Left lung (tissue), 10 donors: ENCODE results near the gene PAEP. TPM values are rescaled to one million over a fixed set of nuclear protein-coding genes. Genes with fewer than 3 reads are reported as not detected.

Experiments
- ATAC-seq: fragments of 200-7000 bp; cut with Tn5 transposase; one replicate; pipeline ENCODE4 v1.9.1; 2020; ENCODE audit warnings: moderate library complexity
- DNase-seq, 4 donors: peaks; one replicate each; pipeline ENCODE4 v3.0.0-alpha.2; 2013 to 2020
- H3K27ac ChIP-seq, 2 donors: fragments of 200-600 bp; sonication (generic) in 1 of 2; one replicate each; pipeline versions ENCODE4 v1.5.0 to v1.8.0; 2020 to 2021
- H3K27me3 ChIP-seq, 2 donors: fragments of 200-600 bp; sonication (generic) in 1 of 2; one replicate each; pipeline versions ENCODE4 v1.5.0 to v1.8.0; 2020 to 2021
- H3K36me3 ChIP-seq, 2 donors: fragments of 200-600 bp; sonication (generic) in 1 of 2; one replicate each; pipeline versions ENCODE4 v1.5.0 to v1.8.0; 2020 to 2021
- H3K4me1 ChIP-seq, 2 donors: fragments of 200-600 bp; one replicate each; pipeline ENCODE4 v1.8.0; 2021
- H3K4me3 ChIP-seq, 2 donors: fragments of 200-600 bp; sonication (generic) in 1 of 2; one replicate each; pipeline versions ENCODE4 v1.5.0 to v1.8.0; 2020 to 2021; ENCODE audit warnings: mild to moderate bottlenecking in 1 of 2
- H3K9me3 ChIP-seq, 2 donors: fragments of 200-600 bp; sonication (generic) in 1 of 2; one replicate each; pipeline versions ENCODE4 v1.5.0 to v1.8.0; 2020 to 2021
- intact Hi-C, 2 donors: fragments of 100-400 bp; cut with DNase I; formaldehyde crosslinking; loops; one replicate each; pipeline versions ENCODE4 v1.11.2 to v1.14.2; 2022
- polyA plus RNA-seq, 6 donors: library from polyadenylated mRNA; unstranded; fragments of 120-200 nt; gene quantifications; one replicate each; pipeline ENCODE4 v1.2.1, GENCODE V29; 2013; ENCODE audit not compliant: insufficient read length in 6 of 6
- total RNA-seq, 2 donors: library from RNA; stranded (reverse); fragmentation: NEBNext Ultra II Directional; extraction: Animal tissue kit (Norgen Biotek cat#: 25700); gene quantifications; one replicate each; pipeline ENCODE4 v1.2.1, GENCODE V29; 2021
- TF ChIP-seq, protein P1 (sequence below), 2 donors: fragments of 200-600 bp; sonication (generic) in 1 of 2; IDR thresholded peaks; one replicate each; pipeline versions ENCODE4 v1.5.0 to v1.8.0; 2021; ENCODE audit warnings: antibody characterized with exemption in 2 of 2
- donor health status: DM: no; HTN: yes; CAD: no.
- donor health status: DM: no; HTN: no; CAD: no.

PAEP gene
- total and polyA plus RNA-seq, 8 donors: 0.39 to 4.2 TPM; not detected in 6

DNA sequence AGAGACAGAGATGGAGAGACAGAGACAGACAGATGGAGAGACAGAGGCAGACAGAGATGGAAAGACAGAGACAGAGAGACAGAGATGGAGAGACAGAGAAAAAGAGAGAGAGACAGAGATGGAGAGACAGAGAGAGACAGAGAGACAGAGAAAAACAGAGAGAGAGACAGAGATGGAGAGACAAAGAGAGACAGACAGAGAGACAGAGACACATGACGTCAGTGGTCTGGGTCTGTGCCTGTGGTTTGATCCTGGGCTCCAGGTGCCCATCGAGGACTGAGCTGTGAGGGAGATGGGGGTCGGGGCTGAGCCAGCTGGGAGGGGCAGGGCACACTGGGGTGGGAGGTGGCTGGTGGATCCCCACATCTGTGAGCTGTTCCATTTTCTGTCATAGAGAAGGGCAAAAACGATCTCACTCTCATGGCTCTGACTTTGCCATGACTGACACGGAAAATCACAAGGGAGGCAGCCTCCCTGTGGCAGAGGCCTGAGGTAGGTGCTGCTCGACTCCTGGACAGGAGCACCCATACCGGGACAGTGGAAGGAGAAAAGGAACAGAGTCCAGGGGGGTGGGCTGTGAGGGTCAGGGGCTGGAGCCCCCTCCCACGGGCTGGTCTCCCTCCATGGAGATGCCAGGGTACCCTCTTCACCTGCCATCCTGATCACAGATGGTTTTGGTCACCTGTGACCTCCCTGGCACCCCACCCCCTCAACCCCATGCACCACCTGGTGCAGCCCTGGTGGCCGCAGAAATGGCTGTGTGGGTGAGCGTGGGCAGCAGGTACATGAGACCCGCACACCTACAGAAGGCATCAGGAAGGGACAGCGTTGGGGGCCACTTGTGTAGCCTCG is 49.0 kb downstream of the PAEP start:
- Histone ChIP-seq H3K4me3 (no peak overlapping the region), H3K9me3 (no peaks in the 10 kb centered on the region), H3K27ac (no peak overlapping the region), H3K27me3 (peaks cover 0 to 55% of the 10 kb centered on the region in 2 donors), H3K4me1 (no peaks in the 10 kb centered on the region), H3K36me3 (no peaks in the 10 kb centered on the region)
- TF ChIP-seq, protein P1, sequence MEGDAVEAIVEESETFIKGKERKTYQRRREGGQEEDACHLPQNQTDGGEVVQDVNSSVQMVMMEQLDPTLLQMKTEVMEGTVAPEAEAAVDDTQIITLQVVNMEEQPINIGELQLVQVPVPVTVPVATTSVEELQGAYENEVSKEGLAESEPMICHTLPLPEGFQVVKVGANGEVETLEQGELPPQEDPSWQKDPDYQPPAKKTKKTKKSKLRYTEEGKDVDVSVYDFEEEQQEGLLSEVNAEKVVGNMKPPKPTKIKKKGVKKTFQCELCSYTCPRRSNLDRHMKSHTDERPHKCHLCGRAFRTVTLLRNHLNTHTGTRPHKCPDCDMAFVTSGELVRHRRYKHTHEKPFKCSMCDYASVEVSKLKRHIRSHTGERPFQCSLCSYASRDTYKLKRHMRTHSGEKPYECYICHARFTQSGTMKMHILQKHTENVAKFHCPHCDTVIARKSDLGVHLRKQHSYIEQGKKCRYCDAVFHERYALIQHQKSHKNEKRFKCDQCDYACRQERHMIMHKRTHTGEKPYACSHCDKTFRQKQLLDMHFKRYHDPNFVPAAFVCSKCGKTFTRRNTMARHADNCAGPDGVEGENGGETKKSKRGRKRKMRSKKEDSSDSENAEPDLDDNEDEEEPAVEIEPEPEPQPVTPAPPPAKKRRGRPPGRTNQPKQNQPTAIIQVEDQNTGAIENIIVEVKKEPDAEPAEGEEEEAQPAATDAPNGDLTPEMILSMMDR (IDR thresholded peaks at IDR 0.05): no peak
- DNase-seq (no peak), ATAC-seq (no peak)
- intact Hi-C loops: no loop called here

- Histone ChIP-seq H3K4me1 (no peaks in the 10 kb centered on the region), H3K4me3 (no peak overlapping the region), H3K36me3 (no peaks in the 10 kb centered on the region), H3K27ac (no peak overlapping the region), H3K9me3 (no peaks in the 10 kb centered on the region), H3K27me3 (peaks cover 0 to 63% of the 10 kb centered on the region in 2 donors)
- DNase-seq (no peak), ATAC-seq (no peak)
- intact Hi-C loops: no loop called here
- TF ChIP-seq, protein P1 (IDR thresholded peaks at IDR 0.05): no peak
Measured at GRCh38 chr9:135611142-135611874, 49.8 kb downstream of the PAEP start.

- Histone ChIP-seq H3K4me3 (no peak overlapping the region), H3K4me1 (no peaks in the 10 kb centered on the region), H3K9me3 (no peaks in the 10 kb centered on the region), H3K27ac (no peak overlapping the region), H3K36me3 (no peaks in the 10 kb centered on the region), H3K27me3 (peaks cover 0 to 68% of the 10 kb centered on the region in 2 donors)
- intact Hi-C loops: no loop called here
- ATAC-seq: no peak
- DNase-seq: no peak
- TF ChIP-seq, protein P1 (IDR thresholded peaks at IDR 0.05): no peak
Measured at GRCh38 chr9:135611875-135612209, 50.3 kb downstream of the PAEP start.

DNA sequence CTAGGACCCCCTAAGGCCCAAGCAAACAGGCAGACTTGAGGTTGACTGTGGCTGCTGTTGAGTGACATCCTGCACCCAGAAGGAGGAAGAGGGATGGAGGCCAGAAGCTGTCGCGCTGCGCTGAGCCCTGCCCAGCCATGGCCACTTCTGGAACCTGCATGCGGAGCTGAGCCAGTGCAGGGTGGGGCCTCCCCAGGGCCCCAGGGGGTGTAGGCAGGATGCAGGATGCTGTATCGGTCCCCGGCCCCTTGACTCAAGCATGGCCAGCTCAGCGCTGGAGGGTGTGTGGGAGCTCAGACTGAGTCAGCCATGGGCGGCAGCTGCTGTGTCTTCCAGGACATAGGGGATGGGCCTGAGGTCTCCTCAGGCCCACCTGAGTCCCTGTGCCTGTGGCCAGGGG is 50.9 kb downstream of the PAEP start:
- H3K9me3 ChIP-seq: no peaks in the 10 kb centered on the region
- peaks cover 0 to 70% of the 10 kb centered on the region in 2 donors for H3K27me3 ChIP-seq
- H3K36me3 ChIP-seq: no peaks in the 10 kb centered on the region
- ATAC-seq: no peak
- no peak overlapping the region for H3K4me3 ChIP-seq
- H3K27ac ChIP-seq: no peak overlapping the region
- TF ChIP-seq, protein P1 (IDR thresholded peaks at IDR 0.05): no peak
- intact Hi-C loops: no loop called here
- H3K4me1 ChIP-seq: no peaks in the 10 kb centered on the region
- no peak for DNase-seq
